ENCODE measurements around the gene ALDH3B1.
"Not testable (repeated sequence)": the region's sequence is repeated elsewhere in the genome, so short reads cannot be mapped to it uniquely, and the experiment has no call there.

Gene ALDH3B1

DNA sequence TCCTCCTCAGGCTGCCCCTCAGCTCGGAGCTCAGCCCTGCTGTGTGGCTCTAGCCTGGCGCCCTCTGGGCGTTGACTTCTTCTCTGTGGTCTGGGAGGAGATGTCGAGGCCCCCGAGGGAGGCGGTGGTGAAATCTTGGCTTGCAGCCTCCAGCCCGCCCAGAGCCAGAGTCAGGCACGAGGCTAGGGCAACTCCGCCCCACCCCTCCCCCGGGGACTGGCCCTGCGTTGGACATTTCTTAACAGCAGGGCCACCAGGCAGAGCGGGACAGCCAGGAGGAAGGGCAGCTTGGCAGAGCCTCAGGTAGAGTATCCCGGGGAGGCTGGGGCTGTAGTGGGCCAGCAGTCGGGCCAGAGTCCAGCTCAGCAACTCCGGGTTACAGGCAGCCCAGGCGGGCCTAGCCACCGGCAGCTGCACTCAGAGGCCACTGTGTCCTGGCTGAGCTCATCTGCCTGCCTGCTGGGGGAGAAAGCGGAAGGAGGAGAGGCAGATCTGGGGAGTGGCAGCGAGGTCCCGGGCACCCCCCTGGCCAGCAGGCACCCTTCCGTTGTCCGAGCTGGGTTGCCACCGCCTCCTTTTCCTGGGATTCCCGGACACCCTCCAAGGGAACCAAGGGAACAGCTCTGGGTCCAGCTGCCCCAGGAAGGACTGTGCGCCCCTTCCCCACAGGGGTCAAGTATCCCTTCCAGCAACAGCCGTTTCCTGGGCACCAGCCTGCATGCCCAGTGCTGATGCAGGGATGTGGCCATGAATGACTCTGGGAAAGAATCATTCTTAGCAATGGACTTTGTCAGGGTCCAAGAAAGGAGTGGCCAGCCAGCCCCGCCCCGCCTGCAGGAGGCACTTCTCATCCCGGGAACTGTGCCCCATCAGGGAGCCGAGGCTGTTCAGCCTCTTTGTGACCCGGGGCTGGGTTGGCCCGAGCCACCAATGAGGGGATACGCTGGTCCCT lies at the start of gene ALDH3B1:
ALDH3B1 (plus strand) TSS at position 238 of the 952 bp plus-strand sequence. CDS start 4,971 bp downstream, outside the sequence.
- no peak for DNase-seq

DNA sequence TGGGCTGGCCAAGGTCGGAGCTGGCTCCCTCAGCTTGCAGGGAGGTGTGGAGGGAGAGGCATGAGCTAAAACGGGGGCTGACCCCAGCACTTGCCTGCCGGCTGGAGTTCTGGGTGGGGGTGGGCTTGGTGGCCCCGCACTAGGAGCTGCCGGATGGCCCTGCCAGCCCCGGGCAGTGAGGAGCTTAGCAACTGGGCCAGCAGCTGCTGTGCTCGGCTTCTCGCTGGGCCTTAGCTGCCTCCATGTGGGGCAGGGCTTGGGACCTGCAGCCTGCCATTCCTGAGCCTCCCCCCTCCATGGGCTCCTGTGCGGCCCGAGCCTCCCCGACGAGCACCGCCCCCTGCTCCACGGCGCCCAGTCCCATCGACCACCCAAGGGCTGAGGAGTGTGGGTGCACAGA lies 46.9 kb upstream of the ALDH3B1 start:
- DNase-seq: not testable (repeated sequence)

DNA sequence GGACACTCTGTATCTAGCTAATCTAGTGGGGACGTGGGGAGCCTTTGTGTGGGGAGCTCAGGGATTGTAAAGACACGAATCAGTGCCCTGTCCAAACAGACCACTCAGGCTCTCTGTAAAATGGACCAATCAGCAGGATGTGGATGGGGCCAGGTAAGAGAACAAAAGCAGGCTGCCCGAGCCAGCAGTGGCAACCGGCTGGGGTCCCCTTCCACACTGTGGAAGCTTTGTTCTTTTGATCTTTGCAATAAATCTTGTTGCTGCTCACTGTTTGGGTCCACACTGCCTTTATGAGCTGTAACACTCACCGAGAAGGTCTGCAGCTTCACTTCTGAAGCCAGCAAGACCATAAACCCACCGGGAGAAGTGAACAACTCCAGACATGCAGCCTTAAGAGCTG lies 46.2 kb upstream of the ALDH3B1 start:
- DNase-seq: not testable (repeated sequence)

GRCh38 chr11:67964746-67965145 lies 45.4 kb upstream of the ALDH3B1 start:
- not testable (repeated sequence) for DNase-seq

DNA sequence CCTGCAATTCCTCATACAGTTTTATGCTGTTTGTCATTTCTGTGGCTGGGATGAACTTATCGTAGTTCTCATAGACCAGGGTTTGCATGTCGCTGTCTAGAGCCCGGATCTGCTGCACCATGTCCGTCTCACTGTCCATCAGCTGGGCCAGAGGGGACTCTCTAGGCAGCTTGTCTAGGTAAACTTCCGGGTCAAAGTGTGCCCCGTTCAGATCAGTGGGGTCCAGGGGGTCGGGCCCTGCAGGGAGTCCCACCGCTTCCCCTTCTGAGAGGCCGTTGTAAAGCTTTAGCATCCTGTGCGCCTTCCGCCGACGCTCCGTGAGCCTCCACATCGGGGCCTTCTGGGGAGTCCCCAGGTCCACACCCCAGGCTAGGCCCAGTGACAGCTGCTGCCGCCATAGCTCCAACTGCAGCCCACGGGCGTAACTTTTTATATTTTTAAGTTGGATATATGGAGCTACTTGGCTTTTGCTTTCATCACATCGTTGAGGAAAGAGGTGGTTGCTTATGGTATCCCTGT lies 44.2 kb upstream of the ALDH3B1 start:
- DNase-seq: not testable (repeated sequence)

DNA sequence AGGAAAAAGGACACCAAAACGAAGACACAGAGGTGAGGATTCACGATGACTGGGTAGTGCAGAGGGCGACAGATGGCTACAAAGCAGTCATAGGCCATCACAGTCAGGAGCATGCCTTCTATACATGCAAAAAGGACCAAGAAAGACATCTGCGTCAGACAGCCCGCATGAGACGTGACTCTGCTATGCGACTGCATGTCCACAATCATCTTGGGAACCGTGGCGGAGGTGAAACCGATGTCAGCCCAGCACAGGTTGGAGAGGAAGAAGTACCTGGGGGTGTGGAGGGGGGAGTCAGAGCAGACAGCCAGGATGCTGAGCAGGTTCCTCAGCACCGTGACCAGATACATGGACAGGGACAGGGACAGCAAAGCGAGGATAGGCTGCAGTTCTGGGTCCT lies 35.4 kb upstream of the ALDH3B1 start:
- not testable (repeated sequence) for DNase-seq

- DNase-seq: not testable (repeated sequence)
These were observed 31.2 kb upstream of the ALDH3B1 start for GRCh38 chr11:67978766-67979418.

DNA sequence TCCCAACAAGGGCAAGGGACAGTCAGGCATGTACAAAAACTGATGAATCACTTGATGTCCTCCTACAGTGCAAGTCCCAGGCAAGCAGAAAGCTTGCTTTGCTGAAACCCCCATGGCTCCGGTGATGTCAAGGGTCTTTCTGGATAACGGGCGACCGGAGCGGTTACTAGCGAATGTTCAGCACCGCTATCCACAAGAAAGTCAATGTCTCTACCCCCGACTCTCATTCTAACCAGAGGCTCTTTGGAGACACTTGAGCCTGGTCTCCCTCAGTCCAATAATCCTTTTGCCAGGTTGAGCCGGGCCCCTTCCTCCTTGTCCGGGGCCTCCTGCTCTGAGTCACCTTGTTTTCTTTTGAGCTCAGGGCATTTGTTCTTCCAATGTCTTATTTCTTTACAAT lies 28.9 kb upstream of the ALDH3B1 start:
- not testable (repeated sequence) for DNase-seq

GRCh38 chr11:67982255-67982857 lies 27.8 kb upstream of the ALDH3B1 start:
- not testable (repeated sequence) for DNase-seq

DNA sequence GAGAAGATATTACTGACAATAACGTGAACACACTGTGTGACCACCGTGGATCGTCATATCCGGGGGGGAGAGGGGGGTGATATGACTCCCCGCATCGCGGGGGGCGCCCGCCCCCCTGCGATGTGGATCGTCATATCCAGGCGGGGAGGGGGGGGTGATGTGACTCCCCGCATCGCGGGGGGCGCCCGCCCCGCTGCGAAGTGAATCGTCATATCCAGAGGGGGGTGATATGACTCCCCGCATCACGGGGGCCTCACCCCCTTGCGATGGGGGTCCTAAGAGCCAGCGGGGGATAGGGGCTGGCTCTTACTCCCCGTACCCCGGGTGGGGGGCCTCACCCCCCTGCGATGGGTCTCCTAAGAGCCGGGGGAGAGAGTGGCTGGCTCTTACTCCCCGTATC lies 26.2 kb upstream of the ALDH3B1 start:
- DNase-seq: no peak

DNA sequence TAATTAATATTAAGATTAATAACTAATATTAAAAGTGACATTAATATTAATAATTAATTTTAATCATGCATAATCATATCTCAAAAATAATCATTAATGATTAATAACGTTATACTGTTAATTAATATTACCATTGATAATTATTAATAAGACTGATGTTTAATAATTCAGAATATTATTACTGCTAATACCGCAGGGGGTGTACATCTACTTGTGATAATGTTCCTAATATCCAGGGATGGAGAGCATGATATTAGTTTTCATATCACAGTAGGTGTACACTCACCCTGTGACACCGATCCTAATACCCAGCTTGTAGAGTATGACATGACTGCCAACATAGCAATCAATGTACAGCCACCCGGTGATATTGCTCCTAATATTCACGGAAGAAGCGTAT lies 24.8 kb upstream of the ALDH3B1 start:
- not testable (repeated sequence) for DNase-seq

- DNase-seq: not testable (repeated sequence)
These were observed 19.4 kb upstream of the ALDH3B1 start for GRCh38 chr11:67990546-67991346.

DNA sequence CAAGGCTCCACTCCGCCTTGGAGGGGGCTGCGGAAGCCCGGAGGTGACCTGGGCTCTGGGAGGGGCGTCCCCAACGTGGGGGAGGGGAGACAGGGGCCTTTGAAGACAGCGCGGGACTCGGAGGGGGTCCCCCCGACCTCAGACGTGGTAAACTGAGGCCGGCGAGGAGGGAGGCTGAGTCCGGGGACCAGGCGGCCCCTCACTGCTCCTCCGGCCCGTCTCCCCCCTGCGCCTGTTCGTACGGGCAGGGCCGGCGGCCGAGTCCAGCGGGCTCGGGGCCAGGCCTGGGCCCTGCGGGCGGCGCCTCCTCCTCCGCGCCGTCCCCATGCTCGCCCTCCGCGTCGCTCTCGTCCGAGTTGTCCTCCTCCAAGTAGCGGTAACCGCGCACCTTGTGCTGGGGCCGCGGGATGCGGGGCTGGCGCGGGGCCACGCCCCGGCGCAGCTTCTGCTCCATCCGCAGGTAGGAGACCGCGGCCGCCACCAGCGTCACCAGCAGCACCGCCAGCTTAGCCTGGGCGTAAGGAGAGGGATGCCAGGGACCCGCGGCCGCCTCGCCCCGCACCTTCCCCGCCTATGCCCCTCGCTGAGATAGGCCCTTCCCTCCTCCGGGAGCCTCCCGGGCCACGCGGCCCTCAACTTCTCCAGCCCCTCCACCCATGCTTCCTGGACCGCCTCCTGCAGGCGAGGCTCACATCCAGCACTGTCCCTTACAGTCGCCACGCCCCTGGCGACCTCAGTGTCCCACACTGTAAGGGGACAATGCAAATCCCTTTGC lies 18.6 kb upstream of the ALDH3B1 start:
- DNase-seq: not testable (repeated sequence)

DNA sequence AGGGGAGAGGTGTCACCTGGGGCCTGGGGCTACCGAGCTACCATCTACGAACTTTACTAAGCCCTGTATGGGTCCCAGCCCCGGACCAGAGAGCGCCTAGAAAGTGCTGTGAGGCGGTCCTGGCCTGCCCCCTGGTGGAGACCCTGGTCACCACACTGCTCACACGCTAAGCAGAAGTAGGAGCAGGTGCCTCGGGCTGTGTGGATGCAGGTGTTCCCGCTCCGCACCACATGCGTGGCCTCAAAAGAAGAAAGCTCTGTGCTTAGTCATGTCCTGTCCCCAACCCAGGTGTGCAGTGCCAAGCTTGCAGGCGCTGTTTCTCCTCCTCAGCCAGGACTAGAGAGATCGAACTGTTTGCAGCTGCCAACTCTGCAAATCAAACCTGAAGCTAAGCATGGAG lies 16.3 kb upstream of the ALDH3B1 start:
- DNase-seq: not testable (repeated sequence)

DNA sequence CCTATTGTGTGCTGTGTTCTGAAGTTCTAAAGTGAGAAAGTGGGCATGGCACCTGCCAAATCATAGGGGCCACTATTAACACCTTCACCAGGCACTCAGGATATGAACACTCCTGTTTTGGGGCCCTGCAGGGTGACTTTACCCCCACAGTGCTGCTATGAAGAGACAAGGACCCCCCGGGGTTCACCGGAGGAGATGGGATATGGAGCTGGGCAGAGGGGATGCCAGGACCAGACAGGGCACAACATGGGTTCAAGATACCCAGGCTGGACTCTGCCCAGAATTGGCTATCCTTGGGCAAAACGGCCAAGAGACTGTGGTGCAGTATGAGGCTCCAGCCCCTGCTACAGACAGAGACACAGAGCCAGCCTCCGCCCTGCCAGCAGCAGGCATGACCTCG lies 15.7 kb upstream of the ALDH3B1 start:
- DNase-seq: not testable (repeated sequence)

GRCh38 chr11:67995129-67995528 lies 15.0 kb upstream of the ALDH3B1 start:
- DNase-seq: not testable (repeated sequence)

DNA sequence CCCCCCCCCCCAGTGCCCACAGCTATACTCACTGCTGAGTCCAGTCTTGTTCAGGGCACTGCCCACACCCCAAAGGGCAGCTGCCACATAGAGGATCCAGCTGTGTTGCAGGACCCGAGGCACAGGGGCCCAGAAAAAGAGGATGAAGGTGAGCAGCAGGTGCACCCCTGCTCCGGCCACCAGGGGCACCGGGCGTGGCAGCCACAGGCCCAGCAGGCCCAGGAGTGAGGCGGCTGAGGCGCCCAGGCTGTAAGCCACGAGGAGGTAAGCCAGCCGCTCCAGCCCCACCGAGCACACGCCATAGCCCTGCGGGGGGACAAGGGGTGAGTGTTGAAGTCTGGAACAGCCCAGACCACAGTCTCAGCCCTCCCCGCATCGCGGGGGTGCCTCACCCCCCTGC lies 14.5 kb upstream of the ALDH3B1 start:
- DNase-seq: not testable (repeated sequence)

DNA sequence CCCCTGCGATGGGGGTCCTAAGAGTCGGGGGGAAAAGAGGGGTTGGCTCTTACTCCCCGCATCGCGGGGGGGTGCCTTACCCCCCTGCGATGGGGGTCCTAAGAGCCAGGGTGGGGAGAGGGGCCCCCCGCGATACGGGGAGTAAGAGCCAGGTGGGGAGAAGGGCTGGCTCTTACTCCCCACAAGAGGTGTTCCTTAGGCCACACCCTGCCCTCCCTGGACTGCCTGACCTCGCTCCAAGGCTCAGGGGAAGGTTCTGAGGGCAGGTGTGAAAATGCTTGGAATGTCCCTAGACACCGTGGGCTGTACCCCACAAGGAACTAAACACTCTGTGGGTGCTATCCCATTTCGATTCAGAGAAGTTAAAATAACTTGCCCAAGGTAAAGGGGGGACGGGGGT lies 14.1 kb upstream of the ALDH3B1 start:
- DNase-seq: no peak

- DNase-seq: no peak
These were observed 13.3 kb upstream of the ALDH3B1 start for GRCh38 chr11:67996622-67997474.

DNA sequence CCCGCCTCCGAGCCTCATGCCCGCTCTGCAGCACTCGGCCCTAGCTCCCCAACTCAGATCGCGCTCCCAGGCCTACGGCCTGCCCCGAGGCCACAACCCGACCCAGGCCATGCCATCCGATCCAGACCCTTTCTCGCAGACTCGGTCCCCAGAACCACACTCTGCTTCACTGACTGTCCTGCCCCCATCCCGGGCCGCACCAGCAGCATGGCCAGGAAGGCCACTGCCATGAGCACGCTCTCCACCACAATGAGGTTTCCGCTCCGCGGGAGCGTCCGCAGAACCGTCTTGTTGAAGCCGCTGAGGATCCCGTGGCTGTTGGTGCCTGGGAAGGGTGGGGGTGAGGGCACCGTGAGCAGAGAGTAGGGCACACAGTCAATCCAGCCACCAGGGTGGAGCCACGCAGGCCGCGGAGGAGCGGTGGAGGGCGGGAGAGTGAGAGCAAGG lies 12.6 kb upstream of the ALDH3B1 start:
- DNase-seq: no peak
